Gastroesophageal sphincter (tissue), 3 donors: Measurements from ENCODE around the gene IMP4.

Experiments used
- CTCF ChIP-seq, 4 experiments: fragments of 200-600 bp in 2 of 4; fragments of 450-650 bp in 2 of 4; sonication (generic) in 1 of 4; IDR thresholded peaks; one replicate each; pipeline ENCODE4 v1.5.1; 2017 to 2019; ENCODE audit warnings: antibody characterized with exemption in 4 of 4, mild to moderate bottlenecking in 2 of 4, moderate library complexity in 2 of 4
- POLR2A ChIP-seq, 2 donors: fragments of 450-650 bp; IDR thresholded peaks; one replicate each; pipeline ENCODE4 v1.6.1; 2017; ENCODE audit warnings: antibody characterized with exemption in 2 of 2, mild to moderate bottlenecking in 2 of 2, moderate library complexity in 1 of 2

GRCh38 chr2:130339885-130340745 is 2.6 kb upstream of the IMP4 start:
- TF ChIP-seq POLR2A (IDR thresholded peaks at IDR 0.05) (no peak), CTCF (IDR thresholded peaks at IDR 0.05) (no peak)
